ENCODE results near the gene ARMC7. TPM values are rescaled to one million over a fixed set of nuclear protein-coding genes. Genes with fewer than 3 reads are reported as not detected.
"Not testable (repeated sequence)": the region's sequence is repeated elsewhere in the genome, so short reads cannot be mapped to it uniquely, and the experiment has no call there.

ARMC7 gene
- total RNA-seq, 1 donor from 2014 or later = 15.4 TPM

GRCh38 chr17:75065562-75066151, 44.1 kb upstream of the ARMC7 start:
- Mint-ChIP-seq H3K27ac (no peak overlapping the region), H3K4me1 (no peaks in the 10 kb centered on the region), H3K27me3 (no peaks in the 10 kb centered on the region), H3K4me3 (no peak overlapping the region), H3K36me3 (ENCODE audit: low read depth) (peaks cover 44% of the 10 kb centered on the region), H3K9me3 (no peaks in the 10 kb centered on the region)
- no peak for DNase-seq
- intact Hi-C loops (cut with micrococcal nuclease) = no loop called here
- no peak for ATAC-seq (ENCODE audit: low read depth)
- TF ChIP-seq, protein P1, sequence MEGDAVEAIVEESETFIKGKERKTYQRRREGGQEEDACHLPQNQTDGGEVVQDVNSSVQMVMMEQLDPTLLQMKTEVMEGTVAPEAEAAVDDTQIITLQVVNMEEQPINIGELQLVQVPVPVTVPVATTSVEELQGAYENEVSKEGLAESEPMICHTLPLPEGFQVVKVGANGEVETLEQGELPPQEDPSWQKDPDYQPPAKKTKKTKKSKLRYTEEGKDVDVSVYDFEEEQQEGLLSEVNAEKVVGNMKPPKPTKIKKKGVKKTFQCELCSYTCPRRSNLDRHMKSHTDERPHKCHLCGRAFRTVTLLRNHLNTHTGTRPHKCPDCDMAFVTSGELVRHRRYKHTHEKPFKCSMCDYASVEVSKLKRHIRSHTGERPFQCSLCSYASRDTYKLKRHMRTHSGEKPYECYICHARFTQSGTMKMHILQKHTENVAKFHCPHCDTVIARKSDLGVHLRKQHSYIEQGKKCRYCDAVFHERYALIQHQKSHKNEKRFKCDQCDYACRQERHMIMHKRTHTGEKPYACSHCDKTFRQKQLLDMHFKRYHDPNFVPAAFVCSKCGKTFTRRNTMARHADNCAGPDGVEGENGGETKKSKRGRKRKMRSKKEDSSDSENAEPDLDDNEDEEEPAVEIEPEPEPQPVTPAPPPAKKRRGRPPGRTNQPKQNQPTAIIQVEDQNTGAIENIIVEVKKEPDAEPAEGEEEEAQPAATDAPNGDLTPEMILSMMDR (IDR thresholded peaks at IDR 0.05) = no peak
- ChIA-PET POLR2A (no interaction called here), CTCF (no interaction called here)

GRCh38 chr17:75067856-75068255, 41.9 kb upstream of the ARMC7 start:
- TF ChIP-seq, protein P1 (IDR thresholded peaks at IDR 0.05) = no peak
- H3K36me3 Mint-ChIP-seq (ENCODE audit: low read depth) = peaks cover 22% of the 10 kb centered on the region

GRCh38 chr17:75068750-75069149, 41.0 kb upstream of the ARMC7 start:
- POLR2A ChIA-PET = interaction anchor here (1.6 kb wide), 1 partner anchor 10 kb away, joined by 7 read pairs; no protein-coding TSS in a partner anchor
- intact Hi-C loops (cut with micrococcal nuclease) = no loop called here

More at GRCh38 chr17:75067856-75068255, 41.9 kb upstream of the ARMC7 start:
- Mint-ChIP-seq H3K4me3 (no peak overlapping the region), H3K4me1 (no peaks in the 10 kb centered on the region), H3K27me3 (no peaks in the 10 kb centered on the region), H3K27ac (no peak overlapping the region), H3K9me3 (no peaks in the 10 kb centered on the region)
- POLR2A ChIA-PET = no interaction called here
- DNase-seq (no peak), ATAC-seq (ENCODE audit: low read depth) (no peak)
- intact Hi-C loops (cut with micrococcal nuclease) = no loop called here
- CTCF ChIA-PET = no interaction called here

GRCh38 chr17:75069783-75070182, 40.0 kb upstream of the ARMC7 start:
- ChIA-PET CTCF (interaction anchor here (0.9 to 1.8 kb wide), 5 partner anchors 9 to 132 kb away, joined by 3 to 9 read pairs (median 3); partner anchors contain the start of gene MRPL58), POLR2A (interaction anchor here (0.6 to 1.6 kb wide), 2 partner anchors 9 to 193 kb away, joined by 6 to 7 read pairs; no protein-coding TSS in a partner anchor)
- H3K27me3 Mint-ChIP-seq = no peaks in the 10 kb centered on the region
- TF ChIP-seq, protein P1 (IDR thresholded peaks at IDR 0.05) = no peak
- no peaks in the 10 kb centered on the region for H3K9me3 Mint-ChIP-seq
- H3K36me3 Mint-ChIP-seq (ENCODE audit: low read depth) = peaks cover 3% of the 10 kb centered on the region
- no peak for DNase-seq
- no peaks in the 10 kb centered on the region for H3K4me1 Mint-ChIP-seq
- H3K27ac Mint-ChIP-seq = no peak overlapping the region
- no peak overlapping the region for H3K4me3 Mint-ChIP-seq
- intact Hi-C loops (cut with micrococcal nuclease) = loop anchor here (5.0 kb wide), 1 partner anchor 133 kb away; no protein-coding TSS in a partner anchor
- no peak for ATAC-seq (ENCODE audit: low read depth)

More at GRCh38 chr17:75068750-75069149, 41.0 kb upstream of the ARMC7 start:
- Mint-ChIP-seq H3K36me3 (ENCODE audit: low read depth) (peaks cover 13% of the 10 kb centered on the region), H3K9me3 (no peaks in the 10 kb centered on the region), H3K4me3 (no peak overlapping the region), H3K27me3 (no peaks in the 10 kb centered on the region), H3K27ac (no peak overlapping the region), H3K4me1 (no peaks in the 10 kb centered on the region)
- TF ChIP-seq, protein P1 (IDR thresholded peaks at IDR 0.05) = no peak
- no peak for ATAC-seq (ENCODE audit: low read depth)
- DNase-seq = no peak
- CTCF ChIA-PET = interaction anchor here (0.7 to 1.8 kb wide), 5 partner anchors 56 to 1394 kb away, joined by 3 to 9 read pairs (median 4); partner anchors contain the start of gene MRPL58

DNA sequence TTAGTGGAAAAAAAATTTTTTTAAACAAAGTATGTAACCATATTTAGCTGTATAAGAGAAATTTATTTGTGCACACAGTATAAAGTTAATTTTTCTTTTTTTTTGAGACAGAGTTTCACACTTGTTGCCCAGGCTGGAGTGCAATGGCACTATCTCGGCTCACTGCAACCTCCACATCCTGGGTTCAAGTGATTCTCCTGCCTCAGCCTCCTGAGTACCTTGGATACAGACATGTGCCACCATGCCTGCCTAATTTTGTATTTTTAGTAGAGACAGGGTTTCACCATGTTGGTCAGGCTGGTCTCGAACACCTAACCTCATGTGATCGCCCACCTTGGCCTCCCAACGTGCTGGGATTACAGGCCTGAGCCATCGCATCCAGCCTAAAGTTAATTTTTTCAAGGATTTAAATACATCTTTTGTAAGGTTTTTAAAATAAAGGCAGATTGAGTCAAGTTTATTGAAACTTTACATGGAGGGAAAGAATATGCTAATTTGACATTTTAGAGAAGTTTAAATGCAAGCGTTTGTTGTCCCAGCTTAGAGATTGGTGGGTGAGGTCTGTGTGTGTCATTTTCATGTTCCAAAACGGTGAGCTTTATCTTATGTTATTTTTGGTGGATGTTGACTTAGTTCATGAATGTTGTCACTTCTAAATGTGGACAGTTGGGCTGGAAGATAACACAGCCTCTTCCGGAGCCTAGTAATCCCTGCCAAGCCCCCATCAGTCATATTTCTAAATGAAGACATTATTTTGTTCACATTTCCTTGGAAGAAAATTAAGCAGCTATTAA, 38.1 kb upstream of the ARMC7 start:
- DNase-seq; H3K4me1 Mint-ChIP-seq; H3K4me3 Mint-ChIP-seq; H3K9me3 Mint-ChIP-seq; POLR2A ChIA-PET; H3K27ac Mint-ChIP-seq; H3K36me3 Mint-ChIP-seq (ENCODE audit: low read depth); ATAC-seq (ENCODE audit: low read depth); H3K27me3 Mint-ChIP-seq: not testable (repeated sequence)
- intact Hi-C loops (cut with micrococcal nuclease) = loop anchor here (5.0 kb wide), 1 partner anchor 131 kb away; no protein-coding TSS in a partner anchor
- CTCF ChIA-PET = interaction anchor here (2.3 kb wide), 1 partner anchor 43 kb away, joined by 7 read pairs; no protein-coding TSS in a partner anchor

DNA sequence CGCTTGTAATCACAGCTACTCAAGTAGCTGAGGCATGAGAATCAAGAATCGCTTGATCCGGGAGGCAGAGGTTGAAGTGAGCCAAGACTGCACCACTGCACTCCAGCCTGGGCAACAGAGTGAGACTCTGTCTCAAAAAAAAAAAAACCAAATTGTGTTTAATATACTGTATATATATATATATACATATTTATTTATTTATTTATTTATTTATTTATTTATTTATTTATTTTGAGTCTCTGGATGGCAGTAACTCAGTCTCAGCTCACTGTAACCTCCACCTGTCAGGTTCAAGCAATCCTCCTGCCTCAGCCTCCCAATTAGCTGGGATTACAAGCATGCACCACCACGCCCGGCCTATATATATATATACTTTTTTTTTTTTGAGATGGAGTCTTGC, 36.9 kb upstream of the ARMC7 start:
- not testable (repeated sequence) for H3K9me3 Mint-ChIP-seq; DNase-seq; H3K36me3 Mint-ChIP-seq (ENCODE audit: low read depth); H3K27me3 Mint-ChIP-seq; H3K27ac Mint-ChIP-seq; H3K4me3 Mint-ChIP-seq; H3K4me1 Mint-ChIP-seq; ATAC-seq (ENCODE audit: low read depth)
- POLR2A ChIA-PET = interaction anchor here (0.7 to 1.2 kb wide), 2 partner anchors 16 to 59 kb away, joined by 4 to 10 read pairs; no protein-coding TSS in a partner anchor
- CTCF ChIA-PET = interaction anchor here (2.3 kb wide), 1 partner anchor 41 kb away, joined by 7 read pairs; no protein-coding TSS in a partner anchor
- intact Hi-C loops (cut with micrococcal nuclease) = loop anchor here (5.0 kb wide), 1 partner anchor 129 kb away; no protein-coding TSS in a partner anchor
